Suppressor macrophage (primary cell): ENCODE measurements around the gene IL3RA.
"Not testable (repeated sequence)": the region's sequence is repeated elsewhere in the genome, so short reads cannot be mapped to it uniquely, and the experiment has no call there.

ENCODE experiments used
- DNase-seq, 4 experiments: peaks; one replicate each; pipeline ENCODE4 v3.0.0-alpha.2; 2020 to 2022

The IL3RA gene

DNA sequence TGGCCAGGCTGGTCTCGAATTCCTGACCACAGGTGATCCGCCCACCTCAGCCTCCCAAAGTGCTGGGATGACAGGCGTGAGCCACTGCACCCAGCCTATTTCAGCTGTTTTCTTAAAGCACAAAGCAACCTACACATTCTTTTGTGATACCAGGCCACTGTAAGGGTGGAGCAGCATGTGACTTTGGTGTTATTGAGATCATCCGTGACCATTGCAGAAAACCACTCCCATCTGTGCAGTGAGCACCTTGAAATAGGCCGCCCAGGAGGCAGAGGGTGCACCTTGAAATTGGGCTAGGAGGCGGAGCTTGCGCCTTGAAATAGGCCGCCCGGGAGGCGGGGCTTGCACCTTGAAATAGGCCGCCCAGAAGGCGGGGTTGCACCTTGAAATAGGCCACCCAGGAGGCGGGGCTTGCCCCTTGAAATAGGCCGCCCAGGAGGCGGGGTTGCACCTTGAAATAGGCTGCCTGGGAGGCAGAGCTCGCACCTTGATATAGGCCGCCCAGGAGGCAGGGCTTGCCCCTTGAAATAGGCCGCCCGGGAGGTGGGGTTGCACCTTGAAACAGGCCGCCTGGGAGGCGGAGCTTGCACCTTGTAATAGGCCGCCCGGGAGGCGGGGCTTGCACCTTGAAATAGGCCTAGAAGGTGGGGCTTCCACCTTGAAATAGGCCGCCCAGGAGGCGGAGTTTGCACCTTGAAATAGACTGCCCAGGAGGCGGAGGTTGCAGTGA, 64.3 kb downstream of the IL3RA start:
- DNase-seq, result no peak

DNA sequence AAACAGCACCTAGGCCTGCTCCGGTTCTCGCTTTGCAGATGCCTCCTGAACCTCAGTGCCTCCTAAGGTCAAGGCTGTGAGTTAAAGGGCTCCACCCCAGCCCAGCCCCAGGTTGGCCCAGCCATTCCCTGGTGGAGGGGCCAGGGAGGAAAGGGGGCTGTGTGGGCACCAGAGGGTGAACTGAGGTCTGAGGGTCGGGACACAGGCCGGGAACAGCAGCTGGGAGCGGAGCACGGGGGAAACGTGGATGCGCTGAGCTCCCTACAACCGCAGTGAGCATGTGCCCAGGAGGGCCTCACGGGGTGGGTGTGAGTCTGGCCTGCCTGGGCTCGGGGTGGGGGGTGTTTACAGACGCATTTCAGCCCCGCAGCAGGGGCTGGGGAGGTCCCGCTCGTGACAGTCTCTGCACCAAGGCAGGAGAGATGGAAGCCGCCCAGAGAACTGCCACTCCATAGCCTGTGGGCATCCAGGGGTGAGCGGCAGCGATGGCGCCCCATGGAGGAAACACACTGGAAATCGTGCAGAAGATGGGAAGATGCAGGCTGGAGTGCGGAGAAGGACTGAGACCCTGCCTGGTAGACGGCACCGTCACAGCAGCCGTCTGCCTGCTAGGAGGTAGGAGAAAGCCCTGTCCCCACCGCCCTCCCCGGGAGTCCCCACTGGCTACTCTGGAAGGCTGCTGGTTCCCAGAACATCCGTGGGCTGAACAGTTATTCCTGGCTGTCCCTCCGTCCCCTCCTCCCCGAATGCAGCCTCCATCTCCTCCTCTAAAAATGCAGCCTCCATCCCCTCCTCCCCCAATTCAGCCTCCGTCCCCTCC, 65.2 kb downstream of the IL3RA start:
- DNase-seq, result no peak

DNA sequence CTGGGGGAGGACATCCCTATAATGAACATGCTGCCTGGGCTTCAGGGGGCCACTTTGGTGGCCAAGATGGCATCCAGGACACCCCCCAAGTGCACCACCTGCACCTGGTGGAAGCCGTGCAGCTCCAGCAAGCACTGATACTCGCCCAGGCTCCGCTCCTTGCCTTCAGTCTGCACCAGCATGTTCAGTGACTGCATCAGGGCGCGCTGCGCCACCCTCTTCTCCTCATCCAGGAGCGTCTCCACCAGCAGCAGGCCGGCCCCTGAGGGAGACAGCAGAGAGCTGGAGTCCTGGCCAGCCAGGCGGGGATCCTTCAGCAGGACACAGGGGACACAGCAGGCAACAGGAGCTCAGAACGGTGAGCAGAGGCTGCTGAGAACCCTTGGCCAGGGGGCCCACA, 66.6 kb downstream of the IL3RA start:
- DNase-seq, result no peak

DNA sequence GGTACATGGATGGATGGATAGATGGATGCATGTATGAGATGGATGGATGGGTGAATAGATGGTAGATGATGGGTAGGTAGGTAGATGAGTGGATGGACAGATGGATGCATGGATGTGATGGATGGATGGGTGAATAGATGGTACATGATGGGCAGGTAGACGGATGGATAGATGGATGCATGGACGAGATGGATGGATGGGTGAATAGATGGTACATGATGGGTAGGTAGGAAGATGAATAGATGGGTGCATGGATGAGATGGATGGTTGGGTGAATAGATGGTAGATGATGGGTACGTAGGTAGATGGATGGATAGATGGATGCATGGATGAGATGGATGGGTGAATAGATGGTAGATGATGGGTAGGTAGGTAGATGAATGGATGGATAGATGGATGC, 67.3 kb downstream of the IL3RA start:
- DNase-seq, result not testable (repeated sequence)

DNA sequence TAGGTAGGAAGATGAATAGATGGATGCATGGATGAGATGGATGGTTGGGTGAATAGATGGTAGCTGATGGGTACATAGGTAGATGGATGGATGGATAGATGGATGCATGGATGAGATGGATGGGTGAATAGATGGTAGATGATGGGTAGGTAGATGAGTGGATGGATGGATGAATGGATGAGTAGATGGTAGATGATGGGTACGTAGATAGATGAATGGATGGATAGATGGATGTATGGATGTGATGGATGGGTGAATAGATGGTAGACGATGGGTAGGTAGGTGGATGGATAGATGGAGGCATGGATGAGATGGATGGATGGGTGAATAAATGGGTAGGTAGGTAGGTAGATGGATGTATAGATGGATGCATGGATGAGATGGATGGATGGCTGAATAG, 69.2 kb downstream of the IL3RA start:
- DNase-seq, result not testable (repeated sequence)

DNA sequence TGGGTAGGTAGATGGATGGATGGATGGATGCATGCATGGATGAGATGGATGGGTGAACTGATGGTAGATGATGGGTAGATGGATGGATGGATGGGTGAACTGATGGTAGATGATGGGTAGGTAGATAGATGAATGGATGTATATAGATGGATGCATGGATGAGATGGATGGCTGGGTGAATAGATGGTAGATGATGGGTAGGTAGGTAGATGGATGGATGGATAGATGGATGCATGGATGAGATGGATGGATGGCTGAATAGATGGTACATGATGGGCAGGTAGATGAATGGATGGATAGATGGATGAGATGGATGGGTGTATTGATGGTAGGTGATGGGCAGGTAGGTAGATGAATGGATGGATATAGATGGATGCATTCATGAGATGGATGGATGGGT, 70.5 kb downstream of the IL3RA start:
- DNase-seq, result no peak

DNA sequence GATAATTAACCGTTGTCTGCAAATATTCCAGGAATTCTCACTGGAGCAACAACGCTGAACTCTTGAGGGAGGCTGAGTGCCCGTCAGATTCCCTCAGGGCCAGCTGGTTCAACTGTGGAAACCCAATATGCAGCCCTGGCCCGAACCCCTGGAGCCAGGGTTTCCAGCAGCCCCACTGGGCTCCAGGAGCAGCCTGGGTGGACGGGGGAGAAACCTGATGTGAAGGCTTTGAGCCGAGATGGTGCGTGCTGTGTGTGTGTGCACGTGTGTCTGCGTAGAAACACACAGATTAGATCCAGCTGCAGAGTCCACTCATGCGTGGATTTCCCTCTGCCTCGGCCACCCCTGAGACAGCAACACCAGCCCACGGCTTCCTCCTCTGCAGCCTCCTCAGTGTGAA, 74.7 kb downstream of the IL3RA start:
- no peak for DNase-seq

DNA sequence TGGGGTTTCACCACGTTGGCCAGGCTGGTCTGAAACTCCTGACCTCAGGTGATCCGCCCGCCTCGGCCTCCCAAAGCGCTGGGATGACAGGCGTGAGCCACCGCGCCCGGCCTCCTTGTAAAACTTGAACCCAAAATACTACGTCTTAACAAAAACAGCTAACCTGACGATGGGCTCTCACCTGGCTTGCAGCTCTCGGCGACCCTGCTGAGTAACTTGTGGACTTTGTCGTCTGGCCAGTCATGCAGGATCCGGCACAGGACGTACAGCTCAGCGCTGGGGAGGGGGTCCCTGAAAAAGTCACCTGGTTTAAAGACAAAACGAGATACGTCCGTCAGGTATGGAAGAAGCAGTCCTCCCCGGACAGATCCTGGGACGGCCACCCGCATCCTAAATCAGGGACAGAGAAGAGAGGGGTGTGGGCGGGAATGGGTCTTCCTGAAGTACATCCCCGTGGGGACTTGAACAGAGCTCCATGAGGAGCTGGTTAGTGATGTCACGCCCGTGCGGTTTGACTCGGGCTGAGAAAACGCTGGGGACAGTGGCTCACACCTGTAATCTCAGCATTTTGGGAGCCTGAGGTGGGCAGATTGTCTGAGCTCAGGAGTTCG, 76.1 kb downstream of the IL3RA start:
- no peak for DNase-seq

DNA sequence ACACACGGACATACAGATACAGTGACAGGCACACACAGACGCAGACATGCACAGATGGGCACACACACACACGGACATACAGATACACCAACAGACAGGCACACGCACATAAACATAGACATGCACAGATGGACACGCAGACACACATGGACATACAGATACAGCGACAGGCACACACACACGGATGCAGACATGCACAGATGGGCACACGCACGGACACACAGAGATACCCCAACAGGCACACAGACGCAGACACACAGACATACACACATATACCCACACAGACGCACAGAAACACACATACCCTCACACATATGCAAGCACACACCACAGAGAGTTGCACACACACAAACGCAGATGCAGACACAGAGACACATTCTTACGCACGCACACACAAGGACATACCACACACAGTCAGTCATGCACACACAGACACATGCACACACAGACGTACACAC, 79.8 kb downstream of the IL3RA start:
- DNase-seq, result no peak

DNA sequence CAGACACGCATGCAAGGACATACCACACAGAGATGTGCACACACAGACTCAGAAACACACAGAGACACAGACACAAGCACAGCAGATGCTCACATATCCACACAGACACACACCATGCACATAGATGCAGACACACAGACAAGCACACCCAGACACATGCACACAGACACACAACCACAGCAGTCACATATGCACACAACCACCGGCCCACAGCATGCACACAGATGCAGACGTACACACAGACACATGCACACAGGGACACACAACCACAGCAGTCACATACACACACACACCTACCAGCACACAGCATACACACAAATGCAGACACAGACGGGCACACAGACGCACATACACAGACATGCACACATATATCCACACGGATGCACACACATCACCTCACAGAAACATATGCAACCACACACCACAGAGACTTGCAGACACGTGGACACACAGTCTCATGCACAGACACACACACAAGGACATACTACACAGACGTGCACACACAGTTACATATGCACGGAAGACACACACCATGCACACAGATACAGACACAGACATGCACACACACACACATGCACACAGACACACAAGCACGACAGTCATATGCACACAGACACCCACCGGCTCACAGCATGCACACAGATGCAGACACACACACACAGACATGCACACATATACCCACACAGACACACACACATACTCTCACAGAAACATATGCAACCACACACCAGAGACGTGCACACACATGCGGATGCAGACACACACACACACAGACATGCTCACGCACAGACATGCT, 80.6 kb downstream of the IL3RA start:
- no peak for DNase-seq

DNA sequence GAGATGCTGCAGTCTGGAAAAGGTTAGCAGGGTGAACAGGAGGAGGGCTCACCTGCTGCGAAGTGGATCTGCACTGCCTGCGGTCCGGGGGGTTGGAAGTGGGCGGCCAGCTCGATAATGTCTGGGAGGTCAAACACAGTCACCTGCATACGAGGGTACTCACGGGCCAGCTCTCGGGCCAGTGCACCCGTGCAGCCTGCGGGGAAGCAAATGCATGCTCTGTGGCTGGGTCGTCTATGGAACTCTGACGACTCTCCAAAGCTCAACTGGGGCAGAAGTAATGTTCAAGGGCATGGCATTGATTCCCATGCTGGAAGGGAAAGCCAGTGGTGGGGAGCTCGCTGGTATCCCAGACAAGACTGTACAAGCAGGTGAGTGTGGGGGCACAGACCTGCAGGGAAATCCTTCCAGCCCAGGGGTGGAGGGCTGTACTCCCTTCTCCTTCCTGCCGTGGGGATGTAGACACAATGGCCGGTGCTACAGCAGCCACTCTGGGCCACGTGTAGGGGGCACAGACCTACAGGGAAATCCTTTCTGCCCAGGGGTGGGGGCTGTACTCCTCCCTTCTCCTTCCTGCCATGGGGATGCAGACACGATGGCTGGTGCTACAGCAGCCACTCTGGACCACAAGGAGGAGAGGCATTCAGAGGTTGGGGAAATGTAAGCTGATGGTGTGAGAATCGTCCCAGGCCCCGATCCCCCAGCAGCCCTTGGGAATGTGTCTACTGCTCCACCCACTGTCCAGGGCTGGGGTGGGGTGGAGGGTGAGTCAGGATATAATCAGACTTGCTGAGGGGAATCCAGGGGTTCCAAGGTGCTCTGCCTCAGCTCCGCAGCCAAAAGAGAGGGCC, 81.6 kb downstream of the IL3RA start:
- no peak for DNase-seq

DNA sequence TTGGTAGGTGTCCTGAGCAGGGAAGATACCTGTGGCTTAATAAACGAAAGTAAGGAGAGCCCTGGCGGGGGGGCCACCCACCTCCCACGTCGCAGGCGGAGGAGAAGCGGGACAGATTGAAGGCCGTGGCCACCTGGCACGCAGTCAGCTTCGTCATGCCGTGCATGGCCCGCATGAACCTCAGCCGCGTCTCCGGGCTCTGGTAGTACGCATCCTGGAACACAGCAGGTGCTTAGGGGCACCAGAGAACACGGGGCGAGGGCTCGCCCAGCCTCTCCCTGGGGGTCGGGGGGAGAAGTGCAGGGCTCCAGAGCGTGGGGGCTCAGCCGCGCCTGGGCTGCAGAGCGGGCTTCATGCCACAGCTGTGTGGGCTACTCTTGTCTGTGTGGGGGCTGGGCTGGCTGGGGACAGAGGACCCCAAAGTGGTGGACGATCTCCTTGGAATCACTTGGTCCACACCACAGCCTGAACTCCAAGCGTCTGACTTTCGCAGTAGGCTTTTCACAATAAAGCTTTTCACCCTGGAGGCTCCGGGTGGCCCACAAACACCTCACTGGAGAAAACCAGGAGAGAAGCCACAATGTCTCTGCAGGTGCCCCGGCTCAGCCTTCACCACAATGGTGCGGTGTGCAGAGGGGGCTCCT, 82.4 kb downstream of the IL3RA start:
- no peak for DNase-seq

DNA sequence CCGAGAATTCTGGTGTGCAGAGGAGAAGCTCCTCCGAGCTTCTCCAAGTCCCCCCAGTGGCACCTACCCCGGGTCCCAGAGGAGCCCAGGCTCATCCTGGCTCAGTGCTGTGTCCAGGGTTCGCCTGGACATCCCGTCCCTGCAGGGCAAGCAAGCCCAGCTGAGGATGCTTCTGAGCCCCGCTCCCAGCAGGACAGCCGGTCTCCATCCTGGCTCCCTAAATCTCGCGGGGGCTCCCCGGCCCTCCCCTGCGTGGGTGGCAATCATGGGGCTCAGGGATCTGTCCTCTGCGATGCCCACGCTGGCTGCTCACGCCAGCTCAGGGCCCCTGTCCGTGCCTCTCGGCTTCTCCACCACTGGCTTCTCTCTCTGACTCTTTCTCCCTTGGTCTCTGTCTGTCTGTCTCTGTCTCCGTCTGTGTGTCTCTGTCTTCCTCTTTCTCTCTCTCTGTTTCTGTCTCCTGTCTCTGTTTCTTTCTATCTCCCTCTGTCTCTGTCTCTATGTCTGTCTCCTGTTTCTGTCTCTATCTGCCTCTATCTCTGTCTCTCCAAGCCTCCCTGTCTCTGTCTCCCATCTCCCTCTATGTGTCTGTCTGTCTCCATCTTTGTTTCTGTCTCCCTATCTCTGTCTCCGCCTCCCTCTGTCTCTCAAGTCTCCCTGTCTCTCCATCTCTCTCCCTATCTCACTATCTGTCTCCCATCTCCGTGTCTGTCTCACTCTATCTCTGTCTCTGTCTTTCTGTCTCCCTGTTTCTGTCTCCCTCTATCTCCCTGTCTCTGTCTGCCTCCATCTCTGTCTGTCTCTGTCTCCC, 83.2 kb downstream of the IL3RA start:
- DNase-seq, result no peak

DNA sequence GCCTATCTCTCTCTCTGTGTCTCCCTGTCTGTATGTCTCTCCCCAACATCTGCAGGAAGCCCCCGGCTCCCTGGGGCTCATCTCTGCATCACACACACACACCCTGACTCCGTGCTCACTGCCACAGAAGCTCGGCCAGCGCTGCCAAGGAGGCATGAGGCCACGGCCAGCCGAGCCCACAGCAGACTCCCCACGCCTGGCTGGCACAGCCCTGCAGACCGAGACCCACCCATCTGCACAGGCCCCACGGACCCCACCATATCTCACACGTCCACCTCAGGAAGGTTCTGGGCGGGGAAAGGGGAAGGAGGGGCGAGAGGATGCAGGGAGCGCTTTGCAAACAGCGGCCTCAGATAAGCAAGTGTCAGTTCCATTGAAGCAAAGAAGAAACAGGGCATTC, 83.8 kb downstream of the IL3RA start:
- DNase-seq, result no peak

DNA sequence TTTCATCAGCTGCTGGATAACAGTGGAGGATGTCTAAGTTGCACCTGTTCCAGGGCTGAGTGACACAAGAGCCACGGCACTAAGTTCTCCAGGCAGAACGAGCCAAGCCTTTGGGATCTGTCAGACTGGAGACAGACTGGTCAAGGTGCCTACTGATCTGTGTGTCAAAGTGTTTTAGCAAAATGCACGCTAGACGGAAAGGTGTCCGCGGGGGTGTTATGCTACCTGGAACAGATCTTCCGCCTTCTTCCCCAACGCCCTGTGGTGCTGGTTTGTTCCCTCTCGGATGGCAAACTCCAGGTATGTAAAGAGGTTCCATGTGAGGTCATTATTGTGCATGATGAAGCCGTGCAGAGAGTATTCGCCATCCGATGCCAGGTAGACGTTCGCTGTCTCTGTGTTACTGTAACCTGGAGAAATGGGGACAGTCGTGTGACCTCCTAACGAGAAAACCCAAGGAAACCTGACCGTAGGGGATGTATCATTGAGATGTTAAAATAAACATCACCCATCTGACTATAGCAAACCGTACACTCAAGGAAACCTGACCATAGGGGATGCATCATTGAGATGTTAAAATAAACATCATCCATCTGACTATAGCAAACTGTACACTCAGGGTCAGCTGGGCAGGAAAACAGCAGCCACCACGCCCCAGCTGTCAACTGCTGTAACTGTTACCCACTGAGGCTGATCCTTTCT, 85.0 kb downstream of the IL3RA start:
- DNase-seq, result no peak

DNA sequence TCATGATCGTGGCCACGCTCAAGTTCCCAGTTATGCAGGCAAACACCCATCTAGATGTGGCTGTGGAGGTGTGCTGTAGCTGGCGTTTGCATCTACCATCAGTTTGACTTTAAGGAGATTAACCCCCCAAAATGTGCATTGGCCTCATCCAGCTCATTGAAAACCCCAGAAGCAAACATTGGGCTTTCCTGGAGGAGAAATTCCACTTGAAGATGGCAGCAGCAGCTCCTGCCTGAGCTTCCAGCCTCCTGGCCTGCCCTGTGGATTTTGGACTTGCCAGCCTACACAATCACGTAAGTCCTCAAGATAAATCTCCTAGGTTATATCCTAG, 85.5 kb downstream of the IL3RA start:
- DNase-seq, result no peak

DNA sequence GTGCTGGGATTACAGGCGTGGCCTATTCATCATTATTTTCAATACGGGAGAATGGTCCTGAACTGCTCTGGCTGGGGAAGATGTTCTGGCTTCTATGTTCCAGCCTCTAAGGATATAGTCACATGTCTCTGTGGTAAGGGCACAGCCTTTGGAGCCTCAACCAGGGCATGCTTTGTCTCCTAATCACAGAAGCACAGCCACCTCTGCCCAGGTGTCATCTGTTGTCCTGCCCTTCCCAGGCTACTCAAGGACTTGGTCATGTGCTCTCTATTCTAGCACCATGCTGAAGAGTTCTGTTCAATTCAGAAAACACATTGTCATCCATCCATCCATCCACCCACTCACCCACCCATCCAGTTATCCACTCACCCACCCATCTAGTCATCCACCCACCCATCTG, 86.6 kb downstream of the IL3RA start:
- no peak for DNase-seq

DNA sequence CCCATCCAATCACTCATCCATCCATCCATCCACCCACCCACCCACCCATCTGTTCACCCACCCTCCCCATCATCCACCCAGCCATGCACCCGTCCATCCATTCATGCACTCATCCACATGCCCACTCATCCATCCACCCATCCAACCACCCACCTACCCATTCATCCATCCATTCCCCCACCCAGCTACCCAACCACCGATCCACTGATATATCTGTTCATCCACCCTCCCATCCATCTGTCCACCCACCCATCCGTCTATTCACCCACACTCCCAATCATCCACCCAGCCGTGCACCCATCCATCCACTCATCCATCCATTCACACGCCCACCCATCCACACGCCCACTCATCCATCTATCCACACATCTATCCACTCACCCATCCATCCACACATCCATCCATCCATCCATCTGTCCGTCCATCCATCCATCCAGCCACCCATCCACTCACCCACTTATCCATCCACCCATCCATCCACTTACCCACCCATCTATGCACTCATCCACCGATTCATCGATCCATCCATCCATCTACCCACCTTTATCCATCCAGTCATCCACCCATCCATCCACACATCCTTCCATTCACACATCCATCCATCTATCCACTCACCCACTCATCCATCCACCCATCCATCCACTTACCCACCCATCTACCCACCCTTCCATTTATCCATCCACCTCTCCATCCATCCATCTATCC, 87.7 kb downstream of the IL3RA start:
- DNase-seq, result no peak

DNA sequence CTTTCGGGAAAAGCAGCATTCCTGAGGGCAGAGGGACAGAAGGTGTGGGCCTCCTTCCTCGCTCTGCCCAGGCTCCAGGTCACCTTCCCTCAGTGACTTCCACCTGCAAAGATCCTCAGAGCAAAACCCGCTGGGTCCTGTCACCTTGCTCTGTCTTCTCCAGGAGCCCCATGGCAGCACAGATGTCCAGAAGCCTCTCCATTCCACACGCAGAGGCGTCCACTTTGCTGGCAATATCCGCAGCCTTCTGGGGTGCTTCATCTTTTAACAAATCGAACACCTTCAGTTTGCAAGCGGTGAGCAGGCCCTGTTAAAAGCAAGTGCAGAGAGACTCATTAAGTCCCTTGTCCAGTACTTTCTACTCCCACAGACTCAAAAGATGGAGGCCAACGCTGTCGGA, 88.8 kb downstream of the IL3RA start:
- no peak for DNase-seq
